Kidney (tissue), 14 donors: Measurements from ENCODE around the gene ATP11A. TPM values are rescaled to one million over a fixed set of nuclear protein-coding genes. Genes with fewer than 3 reads are reported as not detected.

Source experiments
- DNase-seq, 5 donors: peaks; one replicate each; pipeline ENCODE4 v3.0.0-alpha.2; 2013 to 2020
- FAIRE-seq: peaks from 2 replicates; lab custom pipeline; 2012; peaks lifted over from hg19 to GRCh38; lab: Jason Lieb, UNC
- H3K27ac ChIP-seq, 2 donors: one replicate each; pipeline ENCODE4 v1.7.0; 2013; ENCODE audit warnings: low read depth in 2 of 2, low read length in 2 of 2, inconsistent platforms in 1 of 2
- H3K27me3 ChIP-seq: one replicate; pipeline ENCODE4 v1.7.1; 2013; ENCODE audit warnings: low read length, inconsistent platforms; ENCODE audit not compliant: control insufficient read depth, insufficient read depth
- H3K36me3 ChIP-seq, 3 donors: one replicate each; pipeline versions ENCODE4 v1.7.0 to v1.7.1; 2013; ENCODE audit warnings: low read length in 3 of 3, control low read depth in 1 of 3, inconsistent platforms in 1 of 3; ENCODE audit not compliant: insufficient read depth in 3 of 3, control insufficient read depth in 2 of 3
- H3K4me1 ChIP-seq, 3 donors: one replicate each; pipeline versions ENCODE4 v1.7.0 to v1.7.1; 2013; ENCODE audit warnings: low read length in 3 of 3, inconsistent platforms in 1 of 3, low read depth in 1 of 3; ENCODE audit not compliant: control insufficient read depth in 2 of 3, insufficient read depth in 2 of 3
- H3K4me3 ChIP-seq, 3 donors: one replicate each; pipeline versions ENCODE4 v1.7.0 to v1.8.1; 2013; ENCODE audit warnings: low read length in 3 of 3, control low read depth in 1 of 3, inconsistent platforms in 1 of 3
- H3K9ac ChIP-seq, 3 donors: one replicate each; pipeline versions ENCODE4 v1.7.0 to v1.7.1; 2013; ENCODE audit warnings: low read length in 3 of 3, control low read depth in 1 of 3, inconsistent platforms in 1 of 3
- H3K9me3 ChIP-seq, 3 donors: one replicate each; pipeline versions ENCODE4 v1.7.0 to v1.7.1; 2013; ENCODE audit warnings: low read length in 3 of 3, control low read depth in 1 of 3, inconsistent platforms in 1 of 3; ENCODE audit not compliant: control insufficient read depth in 2 of 3, insufficient read depth in 1 of 3
- CTCF ChIP-seq: IDR thresholded peaks from 3 replicates; pipeline ENCODE4 v1.5.1; 2012; ENCODE audit warnings: mild to moderate bottlenecking, moderate library complexity, borderline replicate concordance; ENCODE audit not compliant: insufficient read depth; ENCODE audit errors: extremely low read depth
- intact Hi-C: fragments of 100-400 bp; cut with DNase I; formaldehyde crosslinking; loops from one replicate; pipeline ENCODE4 v1.11.1; 2022
- polyA plus RNA-seq: library from polyadenylated mRNA; stranded (reverse); fragments of 350-450 nt; fragmentation: Illumina TruSeq; extraction: RNeasy Lipid Tissue Mini Kit (QIAGEN cat#74804); gene quantifications from one replicate; pipeline ENCODE4 v1.2.3, GENCODE V29; 2014; ENCODE audit warnings: low read depth, low replicate concordance; ENCODE audit not compliant: insufficient read depth
- total RNA-seq: library from RNA; stranded (reverse); fragmentation: NEBNext Ultra II Directional; extraction: Animal tissue kit (Norgen Biotek cat#: 25700); gene quantifications from one replicate; pipeline ENCODE4 v1.2.1, GENCODE V29; 2021
- donor health status: control.
- donor health status: control.
- donor health status: control.
- donor health status: control.
- donor health status: control.
- donor health status: DM: yes; HTN: yes; CAD: no.
- donor health status: Normal renal cell carcinoma (clear cell type).

Gene ATP11A
- total and polyA plus RNA-seq, 2 donors from 2014 or later, result 4.9 to 212 TPM

- no peak overlapping the region for H3K9ac ChIP-seq
- FAIRE-seq (no peak), DNase-seq (no peak)
- H3K27me3 ChIP-seq, result no peaks in the 10 kb centered on the region
- TF ChIP-seq CTCF, result no peak
- intact Hi-C loops, result no loop called here
- no peaks in the 10 kb centered on the region for H3K4me1 ChIP-seq
- H3K4me3 ChIP-seq, result no peak overlapping the region
- no peak overlapping the region for H3K27ac ChIP-seq
- no peaks in the 10 kb centered on the region for H3K9me3 ChIP-seq
- H3K36me3 ChIP-seq, result peaks cover 2 to 21% (median 2%) of the 10 kb centered on the region in 3 donors
Measured at GRCh38 chr13:112810608-112811007, 120.8 kb downstream of the ATP11A start.

- no peak overlapping the region for H3K27ac ChIP-seq
Measured at GRCh38 chr13:112812306-112813055, 122.6 kb downstream of the ATP11A start.

GRCh38 chr13:112813552-112813951 lies 123.7 kb downstream of the ATP11A start:
- no peaks in the 10 kb centered on the region for H3K9me3 ChIP-seq
- H3K36me3 ChIP-seq, result peaks cover 2 to 39% (median 8%) of the 10 kb centered on the region in 3 donors
- no peak for DNase-seq
- no peak for FAIRE-seq
- no peak overlapping the region for H3K4me3 ChIP-seq
- H3K9ac ChIP-seq, result no peak overlapping the region
- H3K27me3 ChIP-seq, result no peaks in the 10 kb centered on the region
- no peaks in the 10 kb centered on the region for H3K4me1 ChIP-seq
- intact Hi-C loops, result no loop called here
- no peak overlapping the region for H3K27ac ChIP-seq
- no peak for TF ChIP-seq CTCF

More at GRCh38 chr13:112812306-112813055, 122.6 kb downstream of the ATP11A start:
- TF ChIP-seq CTCF, result no peak
- Histone ChIP-seq H3K4me1 (no peaks in the 10 kb centered on the region), H3K9me3 (no peaks in the 10 kb centered on the region), H3K4me3 (no peak overlapping the region), H3K9ac (no peak overlapping the region), H3K27me3 (no peaks in the 10 kb centered on the region), H3K36me3 (peaks cover 2 to 33% (median 6%) of the 10 kb centered on the region in 3 donors)
- FAIRE-seq (no peak), DNase-seq (peak in 1 of 5 donors; percentile 24)
- intact Hi-C loops, result no loop called here
